Activated CD4-positive, alpha-beta memory T cell treated with anti-CD3 and anti-CD28 coated beads for 36 hours (primary cell): ENCODE measurements around the gene TENT4A. TPM values are rescaled to one million over a fixed set of nuclear protein-coding genes. Genes with fewer than 3 reads are reported as not detected.

Experiments
- CTCF ChIA-PET: fragments of 350-600 bp; sonication (Branson Sonifier 250); formaldehyde crosslinking; loops from one replicate; lab custom pipeline; 2021; ENCODE audit warnings: antibody characterized with exemption, inconsistent platforms; lab: Charles Lee
- POLR2A ChIA-PET: fragments of 350-600 bp; sonication (Branson Sonifier 250); formaldehyde crosslinking; loops from one replicate; lab custom pipeline; 2021; ENCODE audit warnings: antibody characterized with exemption; lab: Charles Lee
- DNase-seq: peaks from one replicate; pipeline ENCODE4 v3.0.0-alpha.2; 2020
- H3K27ac Mint-ChIP-seq: one replicate; pipeline ENCODE4 v1.8.0; 2021; ENCODE audit warnings: mixed read lengths
- H3K27me3 Mint-ChIP-seq: one replicate; pipeline ENCODE4 v1.8.0; 2021; ENCODE audit warnings: mixed read lengths
- H3K36me3 Mint-ChIP-seq: one replicate; pipeline ENCODE4 v1.8.0; 2021; ENCODE audit warnings: mixed read lengths
- H3K4me1 Mint-ChIP-seq: one replicate; pipeline ENCODE4 v1.8.0; 2021; ENCODE audit warnings: low read depth, mixed read lengths
- H3K4me3 Mint-ChIP-seq: one replicate; pipeline ENCODE4 v1.8.0; 2021; ENCODE audit warnings: mild to moderate bottlenecking, mixed read lengths
- H3K9me3 Mint-ChIP-seq: one replicate; pipeline ENCODE4 v1.8.0; 2021; ENCODE audit warnings: mixed read lengths
- intact Hi-C: fragments of 100-400 bp; cut with micrococcal nuclease; formaldehyde crosslinking; loops from one replicate; pipeline ENCODE4 v1.15.1; 2023
- total RNA-seq, 2 experiments: library from RNA; stranded (reverse); gene quantifications; one replicate each; pipeline ENCODE4 v1.2.3, GENCODE V29; 2021

The TENT4A gene
- total RNA-seq, 2 experiments from 2014 or later, result 26.6 to 29.2 TPM

DNA sequence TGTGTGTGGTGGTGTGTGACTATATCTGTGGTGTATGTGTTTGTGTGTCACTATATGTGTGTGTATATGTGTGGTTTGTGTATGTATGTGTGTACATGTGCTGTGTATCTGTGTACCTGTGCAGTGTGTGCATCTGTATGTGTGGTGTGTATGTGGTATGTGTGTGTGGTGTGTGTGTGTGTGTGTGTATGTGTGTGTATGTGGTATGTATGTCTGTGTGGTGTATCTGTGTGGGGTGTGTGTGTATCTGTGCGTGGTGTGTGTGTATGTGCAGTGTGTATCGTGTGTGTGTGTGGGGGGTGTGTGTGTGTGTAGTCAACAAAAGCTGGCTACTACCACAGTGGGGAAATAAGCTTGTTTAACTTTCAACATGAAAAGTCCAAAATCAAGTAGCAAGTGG lies 31.6 kb upstream of the TENT4A start:
- H3K27ac Mint-ChIP-seq, result no peak overlapping the region
- no peaks in the 10 kb centered on the region for H3K9me3 Mint-ChIP-seq
- H3K27me3 Mint-ChIP-seq, result peaks cover 37% of the 10 kb centered on the region
- intact Hi-C loops, result no loop called here
- no peaks in the 10 kb centered on the region for H3K36me3 Mint-ChIP-seq
- ChIA-PET POLR2A (interaction anchor here (1.1 kb wide), 1 partner anchor 66 kb away, joined by 3 read pairs; no protein-coding TSS in a partner anchor), CTCF (no interaction called here)
- H3K4me3 Mint-ChIP-seq, result no peak overlapping the region
- no peak for DNase-seq
- H3K4me1 Mint-ChIP-seq, result peaks cover 2% of the 10 kb centered on the region

DNA sequence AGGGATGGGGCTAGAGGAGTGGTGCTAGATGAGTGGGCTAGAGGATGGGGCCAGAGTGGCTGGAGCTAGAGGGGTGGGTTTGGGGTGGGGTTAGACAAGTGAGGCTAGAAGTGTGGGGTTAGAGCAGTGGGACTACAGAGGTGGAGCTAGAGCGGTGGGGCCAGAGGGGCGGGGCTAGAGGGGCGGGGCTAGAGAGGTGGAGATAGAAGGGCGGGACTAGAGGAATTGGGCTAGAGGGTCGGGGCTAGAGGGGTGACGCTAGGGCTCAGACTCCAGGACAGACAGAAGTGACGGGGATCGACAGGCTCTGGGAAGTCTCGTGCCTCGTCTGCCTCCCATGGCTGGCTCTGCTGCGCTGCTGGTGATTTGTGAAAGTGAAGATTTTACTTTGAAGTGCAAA lies 31.0 kb upstream of the TENT4A start:
- Mint-ChIP-seq H3K27me3 (peaks cover 39% of the 10 kb centered on the region), H3K9me3 (no peaks in the 10 kb centered on the region), H3K36me3 (no peaks in the 10 kb centered on the region), H3K4me1 (peaks cover 5% of the 10 kb centered on the region), H3K27ac (no peak overlapping the region), H3K4me3 (no peak overlapping the region)
- ChIA-PET POLR2A (interaction anchor here (1.1 kb wide), 1 partner anchor 65 kb away, joined by 3 read pairs; no protein-coding TSS in a partner anchor), CTCF (no interaction called here)
- intact Hi-C loops, result no loop called here
- DNase-seq, result no peak

GRCh38 chr5:6683241-6683640 lies 30.0 kb upstream of the TENT4A start:
- no peak overlapping the region for H3K4me3 Mint-ChIP-seq

DNA sequence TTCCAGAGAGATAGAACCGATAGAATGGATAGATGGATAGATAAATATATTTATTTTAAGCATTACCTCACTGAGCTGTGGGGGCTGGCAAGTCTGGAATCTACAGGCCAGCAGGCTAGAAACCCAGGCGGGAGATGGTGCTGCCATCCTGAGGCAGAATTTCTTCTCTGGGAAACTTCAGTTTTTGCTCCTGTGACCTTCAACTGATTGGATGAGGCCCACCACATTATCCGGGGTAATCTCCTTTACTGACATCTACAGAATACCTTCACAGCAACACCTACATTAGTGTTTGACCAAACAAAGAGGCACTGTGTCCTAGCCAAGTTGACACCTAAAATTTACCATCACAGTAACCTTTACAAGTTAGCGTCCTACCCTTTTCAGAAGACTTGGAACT lies 29.2 kb upstream of the TENT4A start:
- peaks cover 7% of the 10 kb centered on the region for H3K4me1 Mint-ChIP-seq
- POLR2A ChIA-PET, result no interaction called here
- H3K36me3 Mint-ChIP-seq, result no peaks in the 10 kb centered on the region
- intact Hi-C loops, result no loop called here
- H3K9me3 Mint-ChIP-seq, result no peaks in the 10 kb centered on the region
- H3K27me3 Mint-ChIP-seq, result peaks cover 47% of the 10 kb centered on the region
- CTCF ChIA-PET, result no interaction called here
- H3K27ac Mint-ChIP-seq, result no peak overlapping the region
- no peak overlapping the region for H3K4me3 Mint-ChIP-seq
- DNase-seq, result no peak

More at GRCh38 chr5:6683241-6683640, 30.0 kb upstream of the TENT4A start:
- intact Hi-C loops, result no loop called here
- Mint-ChIP-seq H3K4me1 (peaks cover 7% of the 10 kb centered on the region), H3K27me3 (peaks cover 46% of the 10 kb centered on the region), H3K27ac (no peak overlapping the region), H3K9me3 (no peaks in the 10 kb centered on the region), H3K36me3 (no peaks in the 10 kb centered on the region)
- DNase-seq, result no peak
- POLR2A ChIA-PET, result no interaction called here
- CTCF ChIA-PET, result interaction anchor here (0.5 kb wide), 1 partner anchor 74 kb away, joined by 3 read pairs; no protein-coding TSS in a partner anchor

- H3K27ac Mint-ChIP-seq, result no peak overlapping the region
- ChIA-PET POLR2A (no interaction called here), CTCF (no interaction called here)
- intact Hi-C loops, result no loop called here
- no peak overlapping the region for H3K4me3 Mint-ChIP-seq
- DNase-seq, result no peak
- peaks cover 7% of the 10 kb centered on the region for H3K4me1 Mint-ChIP-seq
- H3K36me3 Mint-ChIP-seq, result no peaks in the 10 kb centered on the region
- H3K9me3 Mint-ChIP-seq, result no peaks in the 10 kb centered on the region
- peaks cover 47% of the 10 kb centered on the region for H3K27me3 Mint-ChIP-seq
Observed at GRCh38 chr5:6686501-6686900, 26.7 kb upstream of the TENT4A start.

DNA sequence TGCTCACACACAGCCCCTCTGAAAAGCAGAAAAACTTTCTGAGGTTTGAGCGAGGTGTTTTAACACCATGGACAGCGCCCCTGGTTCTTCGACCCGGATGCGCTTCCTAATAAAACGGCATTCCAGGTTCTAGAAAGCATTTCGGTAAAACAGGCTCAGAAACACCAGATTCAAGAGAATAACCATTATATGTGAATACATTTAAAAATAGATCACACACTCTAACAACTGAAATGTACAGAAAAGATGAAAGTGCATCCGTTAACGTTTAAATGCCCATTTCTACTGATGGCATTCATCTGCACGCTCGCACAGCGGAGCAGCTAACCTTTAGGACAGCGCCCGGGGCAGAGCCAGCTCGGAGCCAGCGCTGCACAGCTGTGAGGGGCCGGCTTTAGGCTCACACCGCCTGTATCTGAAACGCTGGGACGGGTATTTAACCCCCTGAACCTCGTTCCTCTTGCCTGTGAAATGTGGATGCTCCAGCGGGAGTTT lies 26.3 kb upstream of the TENT4A start:
- H3K27ac Mint-ChIP-seq, result no peak overlapping the region
- intact Hi-C loops, result no loop called here
- ChIA-PET CTCF (no interaction called here), POLR2A (no interaction called here)
- peaks cover 43% of the 10 kb centered on the region for H3K27me3 Mint-ChIP-seq
- H3K9me3 Mint-ChIP-seq, result no peaks in the 10 kb centered on the region
- H3K36me3 Mint-ChIP-seq, result no peaks in the 10 kb centered on the region
- H3K4me3 Mint-ChIP-seq, result no peak overlapping the region
- peaks cover 7% of the 10 kb centered on the region for H3K4me1 Mint-ChIP-seq
- DNase-seq, result no peak

- Mint-ChIP-seq H3K27ac (no peak overlapping the region), H3K4me1 (peaks cover 7% of the 10 kb centered on the region), H3K36me3 (no peaks in the 10 kb centered on the region), H3K9me3 (no peaks in the 10 kb centered on the region), H3K27me3 (peaks cover 44% of the 10 kb centered on the region), H3K4me3 (no peak overlapping the region)
- ChIA-PET CTCF (no interaction called here), POLR2A (interaction anchor here (0.6 to 0.7 kb wide), 2 partner anchors 26 to 86 kb away, joined by 3 read pairs; partner anchors contain the start of gene TENT4A)
- DNase-seq, result no peak
- intact Hi-C loops, result no loop called here
Observed at GRCh38 chr5:6687505-6687904, 25.7 kb upstream of the TENT4A start.

GRCh38 chr5:6692906-6693305 lies 20.3 kb upstream of the TENT4A start:
- H3K4me1 Mint-ChIP-seq, result no peaks in the 10 kb centered on the region
- no peaks in the 10 kb centered on the region for H3K36me3 Mint-ChIP-seq
- H3K9me3 Mint-ChIP-seq, result peaks cover 2% of the 10 kb centered on the region
- ChIA-PET POLR2A (interaction anchor here (0.6 kb wide), 1 partner anchor 19 kb away, joined by 3 read pairs; no protein-coding TSS in a partner anchor), CTCF (no interaction called here)
- intact Hi-C loops, result no loop called here
- DNase-seq, result no peak
- no peak overlapping the region for H3K4me3 Mint-ChIP-seq
- no peak overlapping the region for H3K27ac Mint-ChIP-seq
- peaks cover 25% of the 10 kb centered on the region for H3K27me3 Mint-ChIP-seq

DNA sequence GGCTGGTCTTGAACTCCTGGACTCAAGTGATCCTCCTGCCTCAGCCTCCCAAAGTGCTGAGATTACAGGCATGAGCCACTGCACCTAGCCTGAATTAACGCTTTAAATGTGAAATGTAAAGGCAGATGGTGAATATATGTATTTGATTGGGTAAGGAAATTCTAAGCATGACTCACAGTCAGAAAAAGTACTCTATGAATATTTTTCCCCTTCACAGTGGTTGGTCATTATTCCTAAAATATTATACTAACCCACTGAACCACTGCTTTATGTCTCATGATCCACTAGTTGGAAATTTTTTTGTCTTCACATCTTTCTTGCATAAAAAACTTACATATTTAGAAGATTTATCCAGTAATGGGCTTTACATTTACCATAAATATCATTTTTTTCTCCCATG lies 14.5 kb upstream of the TENT4A start:
- H3K27ac Mint-ChIP-seq, result no peak overlapping the region
- ChIA-PET CTCF (no interaction called here), POLR2A (no interaction called here)
- DNase-seq, result no peak
- no peak overlapping the region for H3K4me3 Mint-ChIP-seq
- H3K9me3 Mint-ChIP-seq, result peaks cover 2% of the 10 kb centered on the region
- H3K36me3 Mint-ChIP-seq, result no peaks in the 10 kb centered on the region
- no peaks in the 10 kb centered on the region for H3K4me1 Mint-ChIP-seq
- intact Hi-C loops, result no loop called here
- H3K27me3 Mint-ChIP-seq, result peaks cover 35% of the 10 kb centered on the region

GRCh38 chr5:6699357-6699756 lies 13.9 kb upstream of the TENT4A start:
- intact Hi-C loops, result no loop called here
- ChIA-PET POLR2A (no interaction called here), CTCF (no interaction called here)

GRCh38 chr5:6700074-6700684 lies 13.1 kb upstream of the TENT4A start:
- no peak for DNase-seq
- H3K4me1 Mint-ChIP-seq, result peaks cover 5% of the 10 kb centered on the region
- H3K27ac Mint-ChIP-seq, result no peak overlapping the region
- peaks cover 31% of the 10 kb centered on the region for H3K27me3 Mint-ChIP-seq
- POLR2A ChIA-PET, result no interaction called here
- intact Hi-C loops, result no loop called here
- CTCF ChIA-PET, result no interaction called here
- no peaks in the 10 kb centered on the region for H3K36me3 Mint-ChIP-seq
- no peak overlapping the region for H3K4me3 Mint-ChIP-seq
- peaks cover 2% of the 10 kb centered on the region for H3K9me3 Mint-ChIP-seq

More at GRCh38 chr5:6699357-6699756, 13.9 kb upstream of the TENT4A start:
- Mint-ChIP-seq H3K4me3 (no peak overlapping the region), H3K36me3 (no peaks in the 10 kb centered on the region), H3K4me1 (no peaks in the 10 kb centered on the region), H3K27me3 (peaks cover 32% of the 10 kb centered on the region), H3K27ac (no peak overlapping the region), H3K9me3 (peaks cover 2% of the 10 kb centered on the region)
- DNase-seq, result no peak

DNA sequence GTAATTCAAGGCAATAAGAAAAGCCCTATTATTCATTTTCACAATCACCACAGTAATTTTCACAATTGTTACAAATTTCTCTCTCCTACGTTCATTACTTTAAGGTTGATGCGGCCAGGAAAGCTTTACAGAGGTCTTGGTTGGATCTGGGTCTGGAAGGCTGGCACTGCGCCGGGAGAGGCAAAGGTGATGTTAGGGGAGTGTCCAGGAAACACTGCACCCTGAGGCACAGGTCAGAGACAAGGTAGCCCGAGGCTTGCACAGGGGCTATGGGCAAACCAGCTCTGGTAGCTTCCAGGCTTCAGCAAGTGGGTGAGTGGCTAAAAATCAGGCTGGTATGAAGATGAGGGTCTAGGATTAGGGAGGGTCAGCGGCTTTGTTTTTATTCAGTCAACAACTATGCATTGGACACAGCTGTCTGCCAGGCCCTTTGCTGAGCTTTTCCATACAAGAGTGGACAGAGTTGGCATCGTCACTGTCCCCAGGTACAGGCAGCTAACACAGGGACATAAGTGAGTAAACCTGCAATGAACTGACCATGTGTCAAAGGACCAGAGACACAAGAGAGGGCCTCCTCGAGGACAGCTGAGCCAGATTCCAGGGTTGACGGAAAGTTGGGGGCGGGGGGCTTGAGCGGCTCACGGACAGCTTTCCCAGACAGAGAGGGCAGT lies 12.4 kb upstream of the TENT4A start:
- Mint-ChIP-seq H3K9me3 (no peaks in the 10 kb centered on the region), H3K4me1 (peaks cover 8% of the 10 kb centered on the region), H3K36me3 (no peaks in the 10 kb centered on the region), H3K27me3 (peaks cover 29% of the 10 kb centered on the region), H3K4me3 (no peak overlapping the region), H3K27ac (no peak overlapping the region)
- POLR2A ChIA-PET, result no interaction called here
- DNase-seq, result no peak
- CTCF ChIA-PET, result no interaction called here
- intact Hi-C loops, result no loop called here
